Astrocyte (in vitro differentiated cells and primary cell): ENCODE measurements around the gene HOXB4.

Experiments
- EZH2 ChIP-seq: IDR thresholded peaks from 2 replicates; pipeline ENCODE4 v1.6.1; 2012; ENCODE audit warnings: mild to moderate bottlenecking, low read length, inconsistent platforms; ENCODE audit not compliant: insufficient read depth
- TF ChIP-seq, protein P1 (sequence below): IDR thresholded peaks from 2 replicates; pipeline ENCODE4 v1.5.1; 2011; ENCODE audit warnings: low read depth, mild to moderate bottlenecking, inconsistent platforms, low read length, moderate library complexity; ENCODE audit not compliant: insufficient read depth

DNA sequence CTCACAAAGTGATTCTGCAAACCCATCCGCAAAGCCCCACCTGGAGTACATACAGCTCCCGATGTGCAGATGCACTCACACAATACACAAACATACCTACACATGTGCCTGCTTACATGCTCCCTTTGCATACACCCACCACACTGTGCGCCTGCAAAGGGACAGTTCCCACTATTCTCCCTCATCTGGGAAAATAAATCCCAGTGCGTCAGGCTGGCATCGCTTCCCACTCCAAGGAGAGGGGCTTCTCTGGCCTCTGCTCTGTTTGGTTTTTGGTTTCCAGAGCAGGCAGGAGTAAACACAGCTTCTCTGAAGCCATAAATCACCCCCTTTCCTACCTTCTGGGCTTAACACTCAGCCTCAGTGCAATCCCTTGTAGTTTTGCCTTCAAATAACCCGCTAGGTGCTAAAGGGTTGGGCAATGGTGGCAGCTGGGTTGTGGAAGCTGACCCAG, 14.7 kb downstream of the HOXB4 start:
- no peak for TF ChIP-seq EZH2
- TF ChIP-seq, protein P1, sequence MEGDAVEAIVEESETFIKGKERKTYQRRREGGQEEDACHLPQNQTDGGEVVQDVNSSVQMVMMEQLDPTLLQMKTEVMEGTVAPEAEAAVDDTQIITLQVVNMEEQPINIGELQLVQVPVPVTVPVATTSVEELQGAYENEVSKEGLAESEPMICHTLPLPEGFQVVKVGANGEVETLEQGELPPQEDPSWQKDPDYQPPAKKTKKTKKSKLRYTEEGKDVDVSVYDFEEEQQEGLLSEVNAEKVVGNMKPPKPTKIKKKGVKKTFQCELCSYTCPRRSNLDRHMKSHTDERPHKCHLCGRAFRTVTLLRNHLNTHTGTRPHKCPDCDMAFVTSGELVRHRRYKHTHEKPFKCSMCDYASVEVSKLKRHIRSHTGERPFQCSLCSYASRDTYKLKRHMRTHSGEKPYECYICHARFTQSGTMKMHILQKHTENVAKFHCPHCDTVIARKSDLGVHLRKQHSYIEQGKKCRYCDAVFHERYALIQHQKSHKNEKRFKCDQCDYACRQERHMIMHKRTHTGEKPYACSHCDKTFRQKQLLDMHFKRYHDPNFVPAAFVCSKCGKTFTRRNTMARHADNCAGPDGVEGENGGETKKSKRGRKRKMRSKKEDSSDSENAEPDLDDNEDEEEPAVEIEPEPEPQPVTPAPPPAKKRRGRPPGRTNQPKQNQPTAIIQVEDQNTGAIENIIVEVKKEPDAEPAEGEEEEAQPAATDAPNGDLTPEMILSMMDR = no peak
